HCT116 (cell line): Measurements from ENCODE around the gene ANKRD55. TPM values are rescaled to one million over a fixed set of nuclear protein-coding genes. Genes with fewer than 3 reads are reported as not detected.

Experiments
- ATAC-seq: fragments of 200-7000 bp; cut with Tn5 transposase; 2 replicates; pipeline ENCODE4 v1.9.1; 2020; ENCODE audit warnings: mild to moderate bottlenecking, moderate library complexity
- BruUV-seq: library from RNA; stranded (reverse); fragments of 400-500 nt; replicated peaks from 2 replicates; lab custom pipeline; 2021; lab: Mats Ljungman, UMichigan
- CTCF ChIA-PET: fragments of 300-600 bp; sonication (Branson Sonifier 250); formaldehyde crosslinking; loops from one replicate; lab custom pipeline; 2021; ENCODE audit warnings: antibody characterized with exemption; lab: Charles Lee
- POLR2A ChIA-PET: fragments of 300-600, 350-600 bp; sonication (Branson Sonifier 250); formaldehyde crosslinking; loops from one replicate; lab custom pipeline; 2021; ENCODE audit warnings: antibody characterized with exemption; lab: Charles Lee
- RAD21 ChIA-PET, 2 experiments: fragments of 300-600 bp; sonication (Branson Sonifier 250); formaldehyde crosslinking; loops; one replicate each; lab custom pipeline; 2023; ENCODE audit warnings: low total read pairs in 2 of 2; ENCODE audit not compliant: uncharacterized antibody in 2 of 2, unreplicated experiment in 2 of 2, low non-redundant PET in 1 of 2; lab: Charles Lee
- DNase-seq: peaks from one replicate; pipeline ENCODE4 v3.0.0-alpha.2; 2010; ENCODE audit warnings: low read depth, low spot score
- H2AFZ ChIP-seq: fragments of 200-600 bp; shearing (Covaris generic), sonication (generic); 2 replicates; pipeline ENCODE4 v1.6.1; 2017; ENCODE audit warnings: low read depth, mixed run types, mixed read lengths, antibody characterized with exemption, low read length; ENCODE audit not compliant: poor library complexity, severe bottlenecking
- H3K27ac ChIP-seq: 2 replicates; pipeline ENCODE4 v1.5.1; 2012; ENCODE audit warnings: low read depth, low read length
- H3K27me3 ChIP-seq: fragments of 200-600 bp; sonication (generic); 2 replicates; pipeline ENCODE4 v1.6.1; 2016; ENCODE audit warnings: mixed run types, low read length, mixed read lengths; ENCODE audit not compliant: insufficient read depth
- H3K36me3 ChIP-seq, 2 experiments: fragments of 200-500 bp in 1 of 2; fragments of 200-600 bp in 1 of 2; sonication (Bioruptor generic) in 1 of 2; sonication (generic) in 1 of 2; 2 replicates each; pipeline versions ENCODE4 v1.5.1 to v1.6.1; 2014 to 2016; ENCODE audit warnings: low read length in 2 of 2, inconsistent platforms in 1 of 2, mixed read lengths in 1 of 2, mixed run types in 1 of 2; ENCODE audit not compliant: insufficient read depth in 2 of 2, control insufficient read depth in 1 of 2
- H3K4me1 ChIP-seq, 2 experiments: fragments of 200-600 bp in 1 of 2; sonication (generic) in 1 of 2; 2 replicates each; pipeline versions ENCODE4 v1.5.1 to v1.6.1; 2012 to 2017; ENCODE audit warnings: low read length in 2 of 2, inconsistent platforms in 1 of 2, mild to moderate bottlenecking in 1 of 2, mixed read lengths in 1 of 2, mixed run types in 1 of 2, moderate library complexity in 1 of 2; ENCODE audit not compliant: insufficient read depth in 2 of 2, control insufficient read depth in 1 of 2
- H3K4me2 ChIP-seq: fragments of 200-600 bp; sonication (generic); 2 replicates; pipeline ENCODE4 v1.6.1; 2017; ENCODE audit warnings: mixed run types, low read length, mixed read lengths
- H3K4me3 ChIP-seq, 2 experiments: fragments of 200-600 bp in 1 of 2; sonication (generic) in 1 of 2; replicated peaks in 1 of 2; 2 replicates each; pipeline ENCODE4 v1.5.1; 2011 to 2016; ENCODE audit warnings: low read length in 2 of 2, control low read depth in 1 of 2, low read depth in 1 of 2, mild to moderate bottlenecking in 1 of 2, mixed read lengths in 1 of 2, mixed run types in 1 of 2
- H3K79me2 ChIP-seq: fragments of 200-600 bp; sonication (generic); 2 replicates; pipeline ENCODE4 v1.6.1; 2017; ENCODE audit warnings: mild to moderate bottlenecking, mixed run types, low read length, moderate library complexity, mixed read lengths; ENCODE audit not compliant: insufficient read depth
- H3K9ac ChIP-seq: fragments of 200-600 bp; sonication (generic); 2 replicates; pipeline ENCODE4 v1.6.1; 2016; ENCODE audit warnings: low read length, mixed read lengths
- H3K9me2 ChIP-seq: fragments of 200-600 bp; sonication (generic), shearing (Covaris generic); 2 replicates; pipeline ENCODE4 v1.6.1; 2017; ENCODE audit warnings: mixed run types, mild to moderate bottlenecking, moderate library complexity; ENCODE audit not compliant: insufficient read depth
- H3K9me3 ChIP-seq, 2 experiments: fragments of 200-500 bp in 1 of 2; fragments of 200-600 bp in 1 of 2; sonication (Bioruptor generic) in 1 of 2; sonication (generic) in 1 of 2; 2 replicates each; pipeline ENCODE4 v1.6.1; 2014 to 2017; ENCODE audit warnings: low read length in 2 of 2, mixed read lengths in 2 of 2, inconsistent platforms in 1 of 2, low read depth in 1 of 2, mild to moderate bottlenecking in 1 of 2, mixed run types in 1 of 2, moderate library complexity in 1 of 2; ENCODE audit not compliant: control insufficient read depth in 1 of 2, insufficient read depth in 1 of 2
- H4K20me1 ChIP-seq: fragments of 200-600 bp; sonication (generic), shearing (Covaris generic); 2 replicates; pipeline ENCODE4 v1.6.1; 2017; ENCODE audit warnings: mixed run types, mild to moderate bottlenecking, moderate library complexity; ENCODE audit not compliant: insufficient read depth
- CBX3 ChIP-seq: IDR thresholded peaks from 2 replicates; pipeline ENCODE4 v1.6.1; 2012; ENCODE audit warnings: low read depth
- CEBPB ChIP-seq: IDR thresholded peaks from 2 replicates; pipeline ENCODE4 v1.6.1; 2012; ENCODE audit warnings: low read depth
- ELF1 ChIP-seq: IDR thresholded peaks from 2 replicates; pipeline ENCODE4 v1.6.1; 2012; ENCODE audit warnings: low read depth, borderline replicate concordance
- EZH2phosphoT487 ChIP-seq: fragments of 200-600 bp; IDR thresholded peaks from 2 replicates; pipeline ENCODE4 v1.6.1; 2018; ENCODE audit warnings: antibody characterized with exemption, borderline replicate concordance
- FOSL1 ChIP-seq: IDR thresholded peaks from 2 replicates; pipeline ENCODE4 v1.6.1; 2012; ENCODE audit warnings: low read depth
- JUND ChIP-seq: IDR thresholded peaks from 2 replicates; pipeline ENCODE4 v1.6.1; 2012
- POLR2A ChIP-seq: IDR thresholded peaks from 2 replicates; pipeline ENCODE4 v1.7.0; 2011; ENCODE audit warnings: borderline replicate concordance; ENCODE audit not compliant: insufficient read depth, insufficient read length; ENCODE audit errors: extremely low read depth
- SIN3A ChIP-seq: IDR thresholded peaks from 2 replicates; pipeline ENCODE4 v1.6.1; 2012; ENCODE audit warnings: low read depth
- SRF ChIP-seq: IDR thresholded peaks from 2 replicates; pipeline ENCODE4 v1.6.1; 2012; ENCODE audit warnings: low read depth
- YY1 ChIP-seq: IDR thresholded peaks from 2 replicates; pipeline ENCODE4 v1.6.1; 2011; ENCODE audit warnings: low read length, low read depth, moderate library complexity, mild to moderate bottlenecking; ENCODE audit not compliant: insufficient replicate concordance; ENCODE audit errors: extremely low read depth
- ZNF274 ChIP-seq: fragments of 200-500 bp; sonication (Bioruptor generic); IDR thresholded peaks from 2 replicates; pipeline ENCODE4 v1.6.1; 2014; ENCODE audit warnings: mild to moderate bottlenecking, low read depth, low read length, inconsistent platforms
- intact Hi-C: fragments of 100-400 bp; cut with micrococcal nuclease; formaldehyde crosslinking; loops from 2 replicates; pipeline ENCODE4 v1.10.0; 2022
- total RNA-seq: library from RNA; stranded (reverse); gene quantifications from one replicate; pipeline ENCODE4 v1.2.1, GENCODE V29; 2021; ENCODE audit not compliant: unreplicated experiment
- TF ChIP-seq, protein P1 (sequence below): IDR thresholded peaks from 2 replicates; pipeline ENCODE4 v1.6.1; 2012
- TF ChIP-seq, protein P2 (sequence below): IDR thresholded peaks from 2 replicates; pipeline ENCODE4 v1.6.1; 2011; ENCODE audit warnings: mild to moderate bottlenecking, low read length, moderate library complexity; ENCODE audit not compliant: insufficient replicate concordance; ENCODE audit errors: extremely low read depth

Gene ANKRD55
- total RNA-seq, 1 experiment from 2014 or later, result not detected

- TF ChIP-seq POLR2A (no peak), YY1 (no peak), SRF (no peak), EZH2phosphoT487 (no peak), ELF1 (no peak), CEBPB (no peak), CBX3 (no peak), SIN3A (no peak), JUND (no peak), FOSL1 (no peak), ZNF274 (no peak)
- TF ChIP-seq, protein P1, sequence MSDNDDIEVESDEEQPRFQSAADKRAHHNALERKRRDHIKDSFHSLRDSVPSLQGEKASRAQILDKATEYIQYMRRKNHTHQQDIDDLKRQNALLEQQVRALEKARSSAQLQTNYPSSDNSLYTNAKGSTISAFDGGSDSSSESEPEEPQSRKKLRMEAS, result no peak
- TF ChIP-seq, protein P2, sequence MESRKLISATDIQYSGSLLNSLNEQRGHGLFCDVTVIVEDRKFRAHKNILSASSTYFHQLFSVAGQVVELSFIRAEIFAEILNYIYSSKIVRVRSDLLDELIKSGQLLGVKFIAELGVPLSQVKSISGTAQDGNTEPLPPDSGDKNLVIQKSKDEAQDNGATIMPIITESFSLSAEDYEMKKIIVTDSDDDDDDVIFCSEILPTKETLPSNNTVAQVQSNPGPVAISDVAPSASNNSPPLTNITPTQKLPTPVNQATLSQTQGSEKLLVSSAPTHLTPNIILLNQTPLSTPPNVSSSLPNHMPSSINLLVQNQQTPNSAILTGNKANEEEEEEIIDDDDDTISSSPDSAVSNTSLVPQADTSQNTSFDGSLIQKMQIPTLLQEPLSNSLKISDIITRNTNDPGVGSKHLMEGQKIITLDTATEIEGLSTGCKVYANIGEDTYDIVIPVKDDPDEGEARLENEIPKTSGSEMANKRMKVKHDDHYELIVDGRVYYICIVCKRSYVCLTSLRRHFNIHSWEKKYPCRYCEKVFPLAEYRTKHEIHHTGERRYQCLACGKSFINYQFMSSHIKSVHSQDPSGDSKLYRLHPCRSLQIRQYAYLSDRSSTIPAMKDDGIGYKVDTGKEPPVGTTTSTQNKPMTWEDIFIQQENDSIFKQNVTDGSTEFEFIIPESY, result no peak
- no peaks in the 10 kb centered on the region for H4K20me1 ChIP-seq
- POLR2A ChIA-PET, result no interaction called here
- H3K9ac ChIP-seq, result no peak overlapping the region
- H3K4me2 ChIP-seq, result peak overlapping the region; percentile 56
- BruUV-seq, result no TSS peak
- DNase-seq, result no peak
- RAD21 ChIA-PET, result no interaction called here
- ATAC-seq, result peak; percentile 30
- no peaks in the 10 kb centered on the region for H3K36me3 ChIP-seq
- H3K79me2 ChIP-seq, result no peaks in the 10 kb centered on the region
- H3K27ac ChIP-seq, result no peak overlapping the region
- CTCF ChIA-PET, result no interaction called here
- no peaks in the 10 kb centered on the region for H3K9me2 ChIP-seq
- H3K4me3 ChIP-seq, result no peak overlapping the region
- peaks cover 4 to 12% of the 10 kb centered on the region in 2 experiments; a peak in 3 of 4 replicates for H3K4me1 ChIP-seq
- intact Hi-C loops, result no loop called here
- H3K27me3 ChIP-seq, result no peaks in the 10 kb centered on the region
- no peaks in the 10 kb centered on the region for H3K9me3 ChIP-seq
- peak overlapping the region; percentile 95 for H2AFZ ChIP-seq
Measured at GRCh38 chr5:56175021-56175420, 58.1 kb downstream of the ANKRD55 start.
